GM06990 (cell line): Measurements from ENCODE around the gene PTRH1.

Experiments used
- DNase-seq: peaks from one replicate; pipeline ENCODE4 v3.0.0-alpha.2; 2011; ENCODE audit not compliant: insufficient read length; ENCODE audit errors: extremely low read depth
- H3K27me3 ChIP-seq: replicated peaks from 2 replicates; pipeline ENCODE4 v1.6.0; 2011; ENCODE audit warnings: low read length; ENCODE audit not compliant: control insufficient read depth, insufficient read depth
- H3K36me3 ChIP-seq: 2 replicates; pipeline ENCODE4 v1.5.1; 2011; ENCODE audit warnings: low read length; ENCODE audit not compliant: control insufficient read depth, insufficient read depth
- H3K4me3 ChIP-seq: replicated peaks from 2 replicates; pipeline ENCODE4 v1.5.1; 2011; ENCODE audit warnings: low read depth, mild to moderate bottlenecking, control low read depth, low read length
- CTCF ChIP-seq: IDR thresholded peaks from 2 replicates; pipeline ENCODE4 v1.5.1; 2011; ENCODE audit warnings: low read length, control low read depth, mild to moderate bottlenecking, inconsistent platforms; ENCODE audit not compliant: insufficient read depth, poor library complexity, severe bottlenecking

The PTRH1 gene

GRCh38 chr9:127753148-127753547 lies 37.7 kb upstream of the PTRH1 start:
- no peak overlapping the region for H3K4me3 ChIP-seq
- DNase-seq, result no peak
- peaks cover 24% of the 10 kb centered on the region for H3K36me3 ChIP-seq
- H3K27me3 ChIP-seq, result no peaks in the 10 kb centered on the region
- no peak for TF ChIP-seq CTCF

- no peak for DNase-seq
- no peak overlapping the region for H3K4me3 ChIP-seq
- no peaks in the 10 kb centered on the region for H3K27me3 ChIP-seq
- H3K36me3 ChIP-seq, result peaks cover 31% of the 10 kb centered on the region
- no peak for TF ChIP-seq CTCF
Measured at GRCh38 chr9:127751269-127752054, 36.0 kb upstream of the PTRH1 start.

- DNase-seq, result no peak
- no peak for TF ChIP-seq CTCF
- H3K4me3 ChIP-seq, result no peak overlapping the region
- no peaks in the 10 kb centered on the region for H3K27me3 ChIP-seq
- peaks cover 41% of the 10 kb centered on the region for H3K36me3 ChIP-seq
Measured at GRCh38 chr9:127749090-127749787, 33.8 kb upstream of the PTRH1 start.

- TF ChIP-seq CTCF, result no peak
- no peak for DNase-seq
- no peak overlapping the region for H3K4me3 ChIP-seq
- no peaks in the 10 kb centered on the region for H3K27me3 ChIP-seq
- H3K36me3 ChIP-seq, result peaks cover 48% of the 10 kb centered on the region
Measured at GRCh38 chr9:127746959-127747569, 31.6 kb upstream of the PTRH1 start.

- Histone ChIP-seq H3K4me3 (no peak overlapping the region), H3K27me3 (no peaks in the 10 kb centered on the region), H3K36me3 (peaks cover 42% of the 10 kb centered on the region)
- TF ChIP-seq CTCF, result no peak
- DNase-seq, result no peak
Measured at GRCh38 chr9:127744398-127745110, 29.1 kb upstream of the PTRH1 start.
